Measurements from ENCODE around the gene RGS1.

- TF ChIP-seq CTCF (IDR thresholded peaks at IDR 0.05) (no peak), POLR2A (IDR thresholded peaks at IDR 0.05) (no peak)
Measured at GRCh38 chr1:192555399-192555798, 20.2 kb upstream of the RGS1 start.
